ENCODE results near the gene EPHA6. TPM values are rescaled to one million over a fixed set of nuclear protein-coding genes. Genes with fewer than 3 reads are reported as not detected.

The EPHA6 gene
- total and polyA plus RNA-seq, 2 donors (not counting 3 experiments of a cell fraction or from before 2014, with no cell fraction given) = not detected

DNA sequence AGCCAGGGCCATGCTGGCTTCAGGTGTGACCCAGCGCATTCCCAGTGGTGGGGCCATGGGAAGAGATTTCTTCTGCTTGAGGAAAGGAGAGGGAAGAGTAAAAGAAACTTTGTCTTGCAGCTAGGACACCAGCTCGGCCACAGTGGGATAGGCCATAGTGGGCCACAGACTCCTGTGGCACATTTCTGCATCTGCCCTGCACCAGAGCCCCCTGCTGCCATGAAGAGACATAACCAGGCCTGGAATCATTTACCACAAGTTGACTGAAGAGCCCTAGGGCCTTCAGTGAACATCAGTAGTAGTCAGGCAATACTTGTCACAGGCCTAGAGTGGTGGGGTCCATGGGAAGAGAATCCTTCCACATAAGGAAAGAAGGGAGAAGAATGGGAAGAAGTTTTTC is 538.8 kb downstream of the EPHA6 start:
- ChIA-PET POLR2A (no interaction called here), CTCF (no interaction called here)
- dilution Hi-C loops (cut with MboI; ENCODE audit: extremely low pct_ligation_motif_present, low sequenced_read_pairs) = no loop called here

More for the DNA sequence above, 538.8 kb downstream of the EPHA6 start:
- BruUV-seq (replicated peaks) = no TSS peak
- TF ChIP-seq GATA2 (IDR thresholded peaks at IDR 0.05; ENCODE audit: insufficient read depth, insufficient read length, low read depth, low read length) (no peak), POLR2A (IDR thresholded peaks at IDR 0.05; ENCODE audit: low read depth, low read length) (no peak), MYC (IDR thresholded peaks at IDR 0.05; ENCODE audit: low read depth, low read length) (no peak), EZH2 (IDR thresholded peaks at IDR 0.05; ENCODE audit: borderline replicate concordance, low read depth, low read length, severe bottlenecking) (no peak), FOS (IDR thresholded peaks at IDR 0.05; ENCODE audit: borderline replicate concordance, insufficient read depth, low read length) (no peak), POLR2AphosphoS5 (IDR thresholded peaks at IDR 0.05; ENCODE audit: insufficient read depth, low read depth, low read length) (no peak), JUN (IDR thresholded peaks at IDR 0.05; ENCODE audit: borderline replicate concordance, insufficient read depth, insufficient read length, low read depth) (no peak)
- TF ChIP-seq, protein P1, sequence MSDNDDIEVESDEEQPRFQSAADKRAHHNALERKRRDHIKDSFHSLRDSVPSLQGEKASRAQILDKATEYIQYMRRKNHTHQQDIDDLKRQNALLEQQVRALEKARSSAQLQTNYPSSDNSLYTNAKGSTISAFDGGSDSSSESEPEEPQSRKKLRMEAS (IDR thresholded peaks at IDR 0.05; ENCODE audit: insufficient read depth, insufficient read length) = no peak
- TF ChIP-seq, protein P2, sequence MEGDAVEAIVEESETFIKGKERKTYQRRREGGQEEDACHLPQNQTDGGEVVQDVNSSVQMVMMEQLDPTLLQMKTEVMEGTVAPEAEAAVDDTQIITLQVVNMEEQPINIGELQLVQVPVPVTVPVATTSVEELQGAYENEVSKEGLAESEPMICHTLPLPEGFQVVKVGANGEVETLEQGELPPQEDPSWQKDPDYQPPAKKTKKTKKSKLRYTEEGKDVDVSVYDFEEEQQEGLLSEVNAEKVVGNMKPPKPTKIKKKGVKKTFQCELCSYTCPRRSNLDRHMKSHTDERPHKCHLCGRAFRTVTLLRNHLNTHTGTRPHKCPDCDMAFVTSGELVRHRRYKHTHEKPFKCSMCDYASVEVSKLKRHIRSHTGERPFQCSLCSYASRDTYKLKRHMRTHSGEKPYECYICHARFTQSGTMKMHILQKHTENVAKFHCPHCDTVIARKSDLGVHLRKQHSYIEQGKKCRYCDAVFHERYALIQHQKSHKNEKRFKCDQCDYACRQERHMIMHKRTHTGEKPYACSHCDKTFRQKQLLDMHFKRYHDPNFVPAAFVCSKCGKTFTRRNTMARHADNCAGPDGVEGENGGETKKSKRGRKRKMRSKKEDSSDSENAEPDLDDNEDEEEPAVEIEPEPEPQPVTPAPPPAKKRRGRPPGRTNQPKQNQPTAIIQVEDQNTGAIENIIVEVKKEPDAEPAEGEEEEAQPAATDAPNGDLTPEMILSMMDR (IDR thresholded peaks at IDR 0.05; ENCODE audit: extremely low read depth in 1 of 2, insufficient read depth in 1 of 2, low read depth in 1 of 2, low read length in 2 of 2) = no peak
- Histone ChIP-seq H3K9me3 (replicated peaks; ENCODE audit: control insufficient read depth, insufficient read depth, low read length) (peaks cover 3% of the 10 kb centered on the region), H4K20me1 (replicated peaks; ENCODE audit: control insufficient read depth, extremely low read depth, insufficient read depth, low read length) (no peaks in the 10 kb centered on the region), H2AFZ (ENCODE audit: low read depth, low read length) (no peak overlapping the region), H3K27me3 (ENCODE audit: control insufficient read depth in 2 of 2, insufficient read depth in 2 of 2, low read length in 2 of 2) (no peaks in the 10 kb centered on the region), H3K79me2 (ENCODE audit: control insufficient read depth, insufficient read depth, low read length) (no peaks in the 10 kb centered on the region), H3K4me1 (ENCODE audit: control insufficient read depth, extremely low read depth, insufficient read depth, low read length) (no peaks in the 10 kb centered on the region), H3K27ac (ENCODE audit: insufficient read depth, low read depth, low read length) (no peak overlapping the region), H3K4me3 (replicated peaks in 1 of 3; ENCODE audit: insufficient read depth in 1 of 3, low read depth in 1 of 3, low read length in 3 of 3) (no peak overlapping the region), H3K9me1 (replicated peaks; ENCODE audit: control insufficient read depth, extremely low read depth, insufficient read depth, low read length) (no peaks in the 10 kb centered on the region), H3K4me2 (ENCODE audit: insufficient read depth, low read length) (no peak overlapping the region), H3K36me3 (ENCODE audit: control insufficient read depth in 2 of 2, extremely low read depth in 1 of 2, insufficient read depth in 2 of 2, low read length in 2 of 2) (no peaks in the 10 kb centered on the region), H3K9ac (replicated peaks; ENCODE audit: extremely low read depth, insufficient read depth, low read length) (no peak overlapping the region)
- intact Hi-C loops (cut with micrococcal nuclease) = no loop called here
- no peak for DNase-seq (ENCODE audit: low read depth, low spot score)
- no peak for FAIRE-seq

Measured in endothelial cell of umbilical vein (primary cell).